GM23248 (cell line): Measurements from ENCODE around the gene TENT5C.

Source experiments
- EZH2 ChIP-seq: fragments of 200-600 bp; sonication (generic); IDR thresholded peaks from 2 replicates; pipeline ENCODE4 v1.6.1; 2018; ENCODE audit warnings: antibody characterized with exemption, mild to moderate bottlenecking; ENCODE audit not compliant: insufficient read depth, poor library complexity, severe bottlenecking
- EZH2phosphoT487 ChIP-seq: fragments of 200-600 bp; sonication (generic); IDR thresholded peaks from 2 replicates; pipeline ENCODE4 v1.6.1; 2018; ENCODE audit warnings: antibody characterized with exemption, moderate library complexity, mild to moderate bottlenecking, low read depth; ENCODE audit not compliant: insufficient read depth

- TF ChIP-seq EZH2phosphoT487 = no peak
- TF ChIP-seq EZH2 = no peak
These were observed 32.9 kb downstream of the TENT5C start for GRCh38 chr1:117638759-117639158.
